Smooth muscle cell (in vitro differentiated cells): ENCODE data around the gene ATP5ME. TPM values are rescaled to one million over a fixed set of nuclear protein-coding genes. Genes with fewer than 3 reads are reported as not detected.
"Not testable (repeated sequence)": the region's sequence is repeated elsewhere in the genome, so short reads cannot be mapped to it uniquely, and the experiment has no call there.

Experiments used
- DNase-seq: peaks from one replicate; lab custom pipeline; 2025; ENCODE audit not compliant: unreplicated experiment; lab: John Stamatoyannopoulos, UW
- H2AFZ ChIP-seq: fragments of 200-600 bp; sonication (generic); 2 replicates; pipeline ENCODE4 v1.6.0; 2016; ENCODE audit warnings: antibody characterized with exemption, low read depth, mild to moderate bottlenecking
- H3F3A ChIP-seq: fragments of 200-600 bp; sonication (generic); 2 replicates; pipeline ENCODE4 v1.6.0; 2017; ENCODE audit warnings: antibody characterized with exemption, low read depth
- H3K27ac ChIP-seq: fragments of 200-600 bp; sonication (generic); 2 replicates; pipeline ENCODE4 v1.5.1; 2016; ENCODE audit warnings: low read depth, mild to moderate bottlenecking
- H3K27me3 ChIP-seq: fragments of 200-600 bp; sonication (generic); 2 replicates; pipeline ENCODE4 v1.6.1; 2016; ENCODE audit warnings: low read depth, mild to moderate bottlenecking
- H3K36me3 ChIP-seq: fragments of 200-600 bp; sonication (generic); 2 replicates; pipeline ENCODE4 v1.5.1; 2016; ENCODE audit warnings: low read depth
- H3K4me1 ChIP-seq: fragments of 200-600 bp; sonication (generic); 2 replicates; pipeline ENCODE4 v1.5.1; 2016; ENCODE audit warnings: low read depth
- H3K4me2 ChIP-seq: fragments of 200-600 bp; sonication (generic); 2 replicates; pipeline ENCODE4 v1.6.0; 2016; ENCODE audit warnings: mild to moderate bottlenecking
- H3K4me3 ChIP-seq: fragments of 200-600 bp; sonication (generic); 2 replicates; pipeline ENCODE4 v1.5.1; 2016; ENCODE audit warnings: mild to moderate bottlenecking
- H3K79me2 ChIP-seq: fragments of 200-600 bp; sonication (generic); 2 replicates; pipeline ENCODE4 v1.6.0; 2016; ENCODE audit warnings: low read depth, mild to moderate bottlenecking
- H3K9ac ChIP-seq: fragments of 200-600 bp; sonication (generic); 2 replicates; pipeline ENCODE4 v1.6.0; 2016; ENCODE audit warnings: low read depth
- H3K9me3 ChIP-seq: fragments of 200-600 bp; sonication (generic); replicated peaks from 2 replicates; pipeline ENCODE4 v1.5.1; 2016; ENCODE audit warnings: low read depth
- H4K20me1 ChIP-seq: fragments of 200-600 bp; sonication (generic); 2 replicates; pipeline ENCODE4 v1.6.0; 2016; ENCODE audit warnings: low read depth
- CTCF ChIP-seq: fragments of 200-600 bp; sonication (generic); IDR thresholded peaks from 2 replicates; pipeline ENCODE4 v1.5.1; 2017; ENCODE audit warnings: borderline replicate concordance, mild to moderate bottlenecking, antibody characterized with exemption; ENCODE audit not compliant: insufficient read depth, poor library complexity, severe bottlenecking
- WGBS: methylation state at CpG from one replicate; pipeline ENCODE4 v1.1.7; 2016; ENCODE audit warnings: low lambda C conversion rate; 5-methylcytosine and 5-hydroxymethylcytosine counted together
- polyA plus RNA-seq: library from polyadenylated mRNA; unstranded; fragments of >200 nt; fragmentation: Nextera tagmentation; extraction: Ambion mirVana; gene quantifications from 2 replicates; pipeline ENCODE4 v1.2.1, GENCODE V29; 2016
- total RNA-seq: library from RNA; depleted of rRNA; stranded (reverse); fragments of >200 nt; gene quantifications from 2 replicates; pipeline ENCODE4 v1.2.3, GENCODE V29; 2014

Gene ATP5ME
- total and polyA plus RNA-seq, 2 experiments from 2014 or later, result 95.4 to 699 TPM

- Histone ChIP-seq H3K4me2 (no peak overlapping the region), H2AFZ (no peak overlapping the region), H3K9me3 (no peaks in the 10 kb centered on the region), H3K4me1 (no peaks in the 10 kb centered on the region), H3K9ac (no peak overlapping the region), H3K36me3 (no peaks in the 10 kb centered on the region), H3F3A (no peaks in the 10 kb centered on the region), H3K79me2 (no peaks in the 10 kb centered on the region), H3K27ac (no peak overlapping the region), H3K27me3 (no peaks in the 10 kb centered on the region), H3K4me3 (no peak overlapping the region), H4K20me1 (no peaks in the 10 kb centered on the region)
- TF ChIP-seq CTCF, result no peak
- 91% methylated on average over 7 of the region's 7 CpGs for WGBS
- no peak for DNase-seq
Observed at GRCh38 chr4:649293-649625, 24.8 kb downstream of the ATP5ME start.

- H3K9ac ChIP-seq, result no peak overlapping the region
- H3K9me3 ChIP-seq, result no peaks in the 10 kb centered on the region
- no peak overlapping the region for H3K4me3 ChIP-seq
- no peaks in the 10 kb centered on the region for H3K79me2 ChIP-seq
- H2AFZ ChIP-seq, result no peak overlapping the region
- H3K4me2 ChIP-seq, result no peak overlapping the region
- H3K27me3 ChIP-seq, result no peaks in the 10 kb centered on the region
- no peaks in the 10 kb centered on the region for H3K36me3 ChIP-seq
- H3F3A ChIP-seq, result no peaks in the 10 kb centered on the region
- no peak overlapping the region for H3K27ac ChIP-seq
- DNase-seq, result no peak
- WGBS, result 82% methylated on average over 28 of the region's 28 CpGs
- H4K20me1 ChIP-seq, result no peaks in the 10 kb centered on the region
- no peaks in the 10 kb centered on the region for H3K4me1 ChIP-seq
- TF ChIP-seq CTCF, result no peak
Observed at GRCh38 chr4:648579-649292, 25.3 kb downstream of the ATP5ME start.

- H3K9ac ChIP-seq, result no peak overlapping the region
- no peak for TF ChIP-seq CTCF
- no peak for DNase-seq
- no peaks in the 10 kb centered on the region for H3K36me3 ChIP-seq
- H3K79me2 ChIP-seq, result no peaks in the 10 kb centered on the region
- WGBS, result 89% methylated on average over 13 of the region's 13 CpGs
- no peak overlapping the region for H3K4me3 ChIP-seq
- no peaks in the 10 kb centered on the region for H3K9me3 ChIP-seq
- H3K4me1 ChIP-seq, result no peaks in the 10 kb centered on the region
- no peaks in the 10 kb centered on the region for H3K27me3 ChIP-seq
- H4K20me1 ChIP-seq, result no peaks in the 10 kb centered on the region
- no peak overlapping the region for H2AFZ ChIP-seq
- no peak overlapping the region for H3K4me2 ChIP-seq
- H3F3A ChIP-seq, result no peaks in the 10 kb centered on the region
- no peak overlapping the region for H3K27ac ChIP-seq
Observed at GRCh38 chr4:647481-647880, 26.6 kb downstream of the ATP5ME start.

DNA sequence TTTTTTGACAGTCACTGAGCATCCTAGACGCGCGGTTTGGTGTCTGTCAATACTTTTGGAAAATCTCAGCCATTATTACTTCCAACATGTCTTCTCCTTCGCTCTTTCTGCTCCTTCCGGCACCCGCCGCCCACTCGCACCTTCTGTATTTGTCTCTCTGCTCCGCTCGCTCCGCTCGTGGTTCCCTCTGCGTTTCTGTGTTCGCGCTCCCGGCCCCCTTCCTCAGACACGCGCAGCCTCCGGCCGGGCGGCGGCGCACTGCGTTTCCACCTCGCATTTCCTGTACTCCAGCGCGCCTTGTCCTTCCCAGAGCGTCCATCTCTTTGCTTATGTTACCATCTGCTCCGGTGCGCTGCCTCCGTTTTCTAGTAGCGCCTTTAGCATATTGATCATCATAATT, 27.6 kb downstream of the ATP5ME start:
- no peaks in the 10 kb centered on the region for H4K20me1 ChIP-seq

GRCh38 chr4:642366-642765, 31.7 kb downstream of the ATP5ME start:
- H3K4me2 ChIP-seq, H2AFZ ChIP-seq, H3F3A ChIP-seq, H3K79me2 ChIP-seq, H3K27ac ChIP-seq, H4K20me1 ChIP-seq, DNase-seq, H3K36me3 ChIP-seq, H3K4me1 ChIP-seq, H3K9ac ChIP-seq, H3K4me3 ChIP-seq, H3K27me3 ChIP-seq, H3K9me3 ChIP-seq: not testable (repeated sequence)
- 90% methylated on average over 6 of the region's 6 CpGs for WGBS

More for the DNA sequence above, 27.6 kb downstream of the ATP5ME start:
- Histone ChIP-seq H3K9ac (no peak overlapping the region), H3K36me3 (no peaks in the 10 kb centered on the region), H3K27ac (no peak overlapping the region), H3K4me1 (no peaks in the 10 kb centered on the region), H3K4me3 (no peak overlapping the region), H3K27me3 (no peaks in the 10 kb centered on the region), H3K79me2 (no peaks in the 10 kb centered on the region), H3K4me2 (no peak overlapping the region), H3K9me3 (no peaks in the 10 kb centered on the region), H2AFZ (no peak overlapping the region), H3F3A (no peaks in the 10 kb centered on the region)
- 96% methylated on average over 32 of the region's 32 CpGs for WGBS
- no peak for DNase-seq
- no peak for TF ChIP-seq CTCF
